ENCODE data around the gene KLRF1.

DNA sequence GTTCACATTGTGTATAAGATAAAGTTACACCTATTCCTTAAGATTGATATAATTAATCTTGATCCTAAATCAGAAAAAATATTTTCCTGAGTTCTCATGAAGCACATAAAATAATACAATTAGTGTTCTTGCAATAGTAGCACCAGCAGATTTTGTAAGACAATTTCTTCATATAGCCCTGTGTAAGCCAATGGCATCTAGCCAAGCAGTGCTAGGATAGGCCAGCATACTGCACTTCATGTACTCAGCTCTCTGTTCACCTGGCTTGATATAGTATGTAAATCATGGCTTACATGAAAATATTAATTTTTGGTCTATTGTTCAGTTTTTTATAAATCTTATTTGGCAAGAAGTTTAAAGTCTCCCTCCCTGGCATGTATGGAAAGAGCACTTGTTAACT is 55.9 kb downstream of the KLRF1 start:
- TF ChIP-seq, protein P1, sequence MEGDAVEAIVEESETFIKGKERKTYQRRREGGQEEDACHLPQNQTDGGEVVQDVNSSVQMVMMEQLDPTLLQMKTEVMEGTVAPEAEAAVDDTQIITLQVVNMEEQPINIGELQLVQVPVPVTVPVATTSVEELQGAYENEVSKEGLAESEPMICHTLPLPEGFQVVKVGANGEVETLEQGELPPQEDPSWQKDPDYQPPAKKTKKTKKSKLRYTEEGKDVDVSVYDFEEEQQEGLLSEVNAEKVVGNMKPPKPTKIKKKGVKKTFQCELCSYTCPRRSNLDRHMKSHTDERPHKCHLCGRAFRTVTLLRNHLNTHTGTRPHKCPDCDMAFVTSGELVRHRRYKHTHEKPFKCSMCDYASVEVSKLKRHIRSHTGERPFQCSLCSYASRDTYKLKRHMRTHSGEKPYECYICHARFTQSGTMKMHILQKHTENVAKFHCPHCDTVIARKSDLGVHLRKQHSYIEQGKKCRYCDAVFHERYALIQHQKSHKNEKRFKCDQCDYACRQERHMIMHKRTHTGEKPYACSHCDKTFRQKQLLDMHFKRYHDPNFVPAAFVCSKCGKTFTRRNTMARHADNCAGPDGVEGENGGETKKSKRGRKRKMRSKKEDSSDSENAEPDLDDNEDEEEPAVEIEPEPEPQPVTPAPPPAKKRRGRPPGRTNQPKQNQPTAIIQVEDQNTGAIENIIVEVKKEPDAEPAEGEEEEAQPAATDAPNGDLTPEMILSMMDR (IDR thresholded peaks at IDR 0.05) = no peak
- TF ChIP-seq POLR2A (IDR thresholded peaks at IDR 0.05) = no peak
